HEK293 (cell line): ENCODE data around the gene USE1.

ENCODE experiments used
- CTCF ChIP-seq: fragments of 450-650 bp; formaldehyde crosslinking; IDR thresholded peaks from 2 replicates; pipeline ENCODE4 v1.5.1; 2016; ENCODE audit warnings: missing biosample characterization, missing genetic modification characterization
- ZBTB7A ChIP-seq: fragments of 450-650 bp; formaldehyde crosslinking; IDR thresholded peaks from 2 replicates; pipeline ENCODE4 v1.5.1; 2016; ENCODE audit warnings: low read depth, missing biosample characterization, missing genetic modification characterization
- ZNF121 ChIP-seq: fragments of 450-650 bp; formaldehyde crosslinking; IDR thresholded peaks from 2 replicates; pipeline ENCODE4 v1.5.1; 2016; ENCODE audit warnings: missing biosample characterization, missing genetic modification characterization

GRCh38 chr19:17236811-17237543 is 21.8 kb downstream of the USE1 start:
- no peak; the same call in 1 of the 2 replicates for TF ChIP-seq ZBTB7A (tag by site-specific recombination)
- no peak for TF ChIP-seq CTCF (tag by site-specific recombination)
- no peak for TF ChIP-seq ZNF121 (tag by site-specific recombination)
